ENCODE results near the gene DENND1A.

DNA sequence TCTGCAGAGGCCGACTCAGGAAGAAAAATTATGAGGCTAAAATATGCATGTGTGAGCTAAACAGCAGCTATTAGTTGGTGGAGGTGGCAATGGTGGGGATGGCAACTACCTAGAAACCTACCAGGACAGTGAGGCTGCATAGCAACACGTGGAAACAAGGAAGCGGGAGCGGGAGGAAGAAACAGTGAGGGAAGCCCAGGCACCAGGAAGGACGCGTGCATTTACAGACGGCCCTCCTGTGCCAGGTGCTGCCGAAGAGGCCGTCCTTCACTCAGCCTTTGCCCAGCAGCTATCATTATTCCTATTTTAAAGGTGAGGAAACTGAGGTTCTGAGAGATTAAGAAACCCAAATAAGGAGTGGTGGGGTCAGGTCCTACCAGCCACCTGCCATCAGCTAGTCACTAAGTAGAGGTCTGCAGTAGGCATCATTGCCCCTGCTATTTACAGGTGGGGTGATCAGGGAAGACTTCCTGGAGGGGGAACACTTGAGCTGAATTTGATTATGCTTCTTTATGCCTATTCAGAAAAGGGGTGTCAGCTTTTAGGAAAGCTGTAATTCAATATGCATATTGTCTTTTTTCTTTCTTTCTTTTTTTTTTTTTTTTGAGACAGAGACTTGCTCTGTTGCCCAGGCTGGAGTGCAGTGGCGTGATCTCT is 448.6 kb downstream of the DENND1A start:
- no peak for TF ChIP-seq SIN3A (IDR thresholded peaks at IDR 0.05; ENCODE audit: borderline replicate concordance, insufficient read depth, low read depth, low read length)
- TF ChIP-seq CTCF (IDR thresholded peaks at IDR 0.05), result no peak
- no peak for TF ChIP-seq REST (IDR thresholded peaks at IDR 0.05; ENCODE audit: insufficient read depth in 1 of 2, low read depth in 2 of 2, low read length in 1 of 2)
- no peak for TF ChIP-seq POLR2AphosphoS5 (IDR thresholded peaks at IDR 0.05; ENCODE audit: low read depth, low read length)
